Measurements from ENCODE around the gene GCLC.

- TF ChIP-seq CTCF (conservative IDR thresholded peaks at IDR 0.05; ENCODE audit: low read depth, low read length): no peak
- no peak for TF ChIP-seq EZH2 (IDR thresholded peaks at IDR 0.05; ENCODE audit: borderline replicate concordance, low read depth, low read length, poor library complexity, severe bottlenecking)
These were observed 57.8 kb downstream of the GCLC start for GRCh38 chr6:53487080-53487479.

All from A673 (cell line).